GM23338 (cell line): ENCODE measurements around the gene PPP1R3E. TPM values are rescaled to one million over a fixed set of nuclear protein-coding genes. Genes with fewer than 3 reads are reported as not detected.

Experiments used
- ATAC-seq: fragments of 200-7000 bp; cut with Tn5 transposase; 3 replicates; pipeline ENCODE4 v1.9.1; 2020
- DNase-seq: peaks from one replicate; pipeline ENCODE4 v3.0.0-alpha.2; 2015; ENCODE audit warnings: low spot score
- H2AFZ ChIP-seq: fragments of 200-600 bp; sonication (generic); 2 replicates; pipeline ENCODE4 v1.8.0; 2016; ENCODE audit warnings: antibody characterized with exemption, mild to moderate bottlenecking, moderate library complexity
- H3F3A ChIP-seq: fragments of 200-600 bp; sonication (generic); replicated peaks from 2 replicates; pipeline ENCODE4 v1.8.0; 2017; ENCODE audit warnings: antibody characterized with exemption, mixed run types, low read depth
- H3K27ac ChIP-seq: fragments of 200-600 bp; sonication (generic); 2 replicates; pipeline ENCODE4 v1.6.1; 2016; ENCODE audit warnings: low read depth
- H3K27me3 ChIP-seq: fragments of 200-600 bp; sonication (generic); 2 replicates; pipeline ENCODE4 v1.8.0; 2016; ENCODE audit warnings: mild to moderate bottlenecking, mixed run types, moderate library complexity; ENCODE audit not compliant: insufficient read depth
- H3K36me3 ChIP-seq: fragments of 200-600 bp; sonication (generic); 2 replicates; pipeline ENCODE4 v1.8.0; 2016; ENCODE audit warnings: mild to moderate bottlenecking; ENCODE audit not compliant: insufficient read depth
- H3K4me1 ChIP-seq: fragments of 200-600 bp; sonication (generic); 2 replicates; pipeline ENCODE4 v1.8.0; 2016; ENCODE audit warnings: mild to moderate bottlenecking, moderate library complexity; ENCODE audit not compliant: insufficient read depth
- H3K4me2 ChIP-seq: fragments of 200-600 bp; sonication (generic); 2 replicates; pipeline ENCODE4 v1.7.1; 2017; ENCODE audit warnings: mixed run types
- H3K4me3 ChIP-seq: fragments of 200-600 bp; sonication (generic); 2 replicates; pipeline ENCODE4 v1.6.1; 2016; ENCODE audit warnings: mixed run types
- H3K79me2 ChIP-seq: fragments of 200-600 bp; sonication (generic); replicated peaks from 2 replicates; pipeline ENCODE4 v1.8.0; 2017; ENCODE audit warnings: mild to moderate bottlenecking; ENCODE audit not compliant: insufficient read depth
- H3K9me2 ChIP-seq: fragments of 200-600 bp; sonication (generic); 2 replicates; pipeline ENCODE4 v1.8.0; 2017; ENCODE audit not compliant: insufficient read depth
- H4K20me1 ChIP-seq: fragments of 200-600 bp; sonication (generic); replicated peaks from 2 replicates; pipeline ENCODE4 v1.8.0; 2017; ENCODE audit warnings: mild to moderate bottlenecking; ENCODE audit not compliant: insufficient read depth
- H3K27ac Mint-ChIP-seq: 2 replicates; pipeline ENCODE4 v1.8.0; 2020; ENCODE audit warnings: inconsistent platforms, mild to moderate bottlenecking, moderate library complexity, mixed read lengths
- H3K27me3 Mint-ChIP-seq: 3 replicates; pipeline ENCODE4 v1.8.0; 2022; ENCODE audit warnings: low read depth, mild to moderate bottlenecking, moderate library complexity, mixed read lengths, inconsistent platforms; ENCODE audit not compliant: insufficient read depth, poor library complexity
- H3K36me3 Mint-ChIP-seq: 3 replicates; pipeline ENCODE4 v1.8.0; 2021; ENCODE audit warnings: low read depth, mild to moderate bottlenecking, inconsistent platforms, moderate library complexity, mixed read lengths
- H3K4me1 Mint-ChIP-seq: 3 replicates; pipeline ENCODE4 v1.8.0; 2020; ENCODE audit warnings: mild to moderate bottlenecking, inconsistent platforms, mixed read lengths
- H3K4me3 Mint-ChIP-seq: 3 replicates; pipeline ENCODE4 v1.8.0; 2021; ENCODE audit warnings: moderate library complexity, mild to moderate bottlenecking, inconsistent platforms, mixed read lengths
- H3K9me3 Mint-ChIP-seq: 3 replicates; pipeline ENCODE4 v1.8.0; 2020; ENCODE audit warnings: moderate library complexity, mild to moderate bottlenecking, inconsistent platforms, mixed read lengths
- CREB1 ChIP-seq: fragments of 250-450 bp; sonication (Bioruptor Pico); IDR thresholded peaks from 2 replicates; pipeline ENCODE4 v1.5.0; 2020; ENCODE audit warnings: low read depth, mild to moderate bottlenecking, moderate library complexity
- EZH2 ChIP-seq: fragments of 200-600 bp; sonication (generic); IDR thresholded peaks from one replicate; pipeline ENCODE4 v1.8.0; 2017; ENCODE audit warnings: antibody characterized with exemption, mild to moderate bottlenecking, low read depth; ENCODE audit not compliant: unreplicated experiment
- EZH2phosphoT487 ChIP-seq: fragments of 200-600 bp; sonication (generic); IDR thresholded peaks from one replicate; pipeline ENCODE4 v1.8.1; 2018; ENCODE audit warnings: antibody characterized with exemption; ENCODE audit not compliant: unreplicated experiment
- JUNB ChIP-seq: IDR thresholded peaks from one replicate; pipeline ENCODE4 v1.6.1; 2016; ENCODE audit warnings: antibody characterized with exemption; ENCODE audit not compliant: unreplicated experiment
- NANOG ChIP-seq: IDR thresholded peaks from 2 replicates; pipeline ENCODE4 v1.6.1; 2016; ENCODE audit warnings: antibody characterized with exemption, borderline replicate concordance
- POLR2AphosphoS5 ChIP-seq: IDR thresholded peaks from 2 replicates; pipeline ENCODE4 v1.6.1; 2016; ENCODE audit warnings: antibody characterized with exemption, low read depth
- STAT1 ChIP-seq: IDR thresholded peaks from one replicate; pipeline ENCODE4 v1.6.1; 2016; ENCODE audit warnings: antibody characterized with exemption; ENCODE audit not compliant: unreplicated experiment
- ZNF114 ChIP-seq: fragments of 250-450 bp; sonication (Bioruptor Pico); IDR thresholded peaks from 2 replicates; pipeline ENCODE4 v1.5.0; 2020; ENCODE audit warnings: mild to moderate bottlenecking, moderate library complexity
- ZNF331 ChIP-seq: fragments of 250-450 bp; sonication (Bioruptor Pico); IDR thresholded peaks from 2 replicates; pipeline ENCODE4 v1.5.0; 2020; ENCODE audit warnings: low read depth, mild to moderate bottlenecking, moderate library complexity
- polyA plus RNA-seq: library from polyadenylated mRNA; unstranded; fragments of >200 nt; fragmentation: Nextera tagmentation; extraction: Ambion mirVana; gene quantifications from 2 replicates; pipeline ENCODE4 v1.2.1, GENCODE V29; 2016
- total RNA-seq: library from RNA; depleted of rRNA; stranded (reverse); fragments of >200 nt; shearing (Covaris generic); gene quantifications from 2 replicates; pipeline ENCODE4 v1.2.3, GENCODE V29; 2014
- TF ChIP-seq, protein P1 (sequence below): fragments of 250-450 bp; sonication (Bioruptor Pico); IDR thresholded peaks from 2 replicates; pipeline ENCODE4 v1.5.0; 2020; ENCODE audit warnings: mild to moderate bottlenecking, moderate library complexity
- TF ChIP-seq, protein P2 (sequence below): IDR thresholded peaks from one replicate; pipeline ENCODE4 v1.6.1; 2018; ENCODE audit warnings: antibody characterized with exemption; ENCODE audit not compliant: unreplicated experiment
- TF ChIP-seq, protein P3 (sequence below), 2 experiments: fragments of 200-600 bp in 1 of 2; sonication (generic) in 1 of 2; conservative IDR thresholded peaks; 2 replicates each; pipeline versions ENCODE4 v1.5.1 to v1.6.1; 2016 to 2017; ENCODE audit warnings: antibody characterized with exemption in 2 of 2, low read depth in 2 of 2, mild to moderate bottlenecking in 2 of 2, moderate library complexity in 1 of 2
- TF ChIP-seq, protein P4 (sequence below): IDR thresholded peaks from 2 replicates; pipeline ENCODE4 v1.6.1; 2016; ENCODE audit warnings: antibody characterized with exemption

PPP1R3E gene
- total and polyA plus RNA-seq, 2 experiments from 2014 or later, result 2.3 to 2.5 TPM

DNA sequence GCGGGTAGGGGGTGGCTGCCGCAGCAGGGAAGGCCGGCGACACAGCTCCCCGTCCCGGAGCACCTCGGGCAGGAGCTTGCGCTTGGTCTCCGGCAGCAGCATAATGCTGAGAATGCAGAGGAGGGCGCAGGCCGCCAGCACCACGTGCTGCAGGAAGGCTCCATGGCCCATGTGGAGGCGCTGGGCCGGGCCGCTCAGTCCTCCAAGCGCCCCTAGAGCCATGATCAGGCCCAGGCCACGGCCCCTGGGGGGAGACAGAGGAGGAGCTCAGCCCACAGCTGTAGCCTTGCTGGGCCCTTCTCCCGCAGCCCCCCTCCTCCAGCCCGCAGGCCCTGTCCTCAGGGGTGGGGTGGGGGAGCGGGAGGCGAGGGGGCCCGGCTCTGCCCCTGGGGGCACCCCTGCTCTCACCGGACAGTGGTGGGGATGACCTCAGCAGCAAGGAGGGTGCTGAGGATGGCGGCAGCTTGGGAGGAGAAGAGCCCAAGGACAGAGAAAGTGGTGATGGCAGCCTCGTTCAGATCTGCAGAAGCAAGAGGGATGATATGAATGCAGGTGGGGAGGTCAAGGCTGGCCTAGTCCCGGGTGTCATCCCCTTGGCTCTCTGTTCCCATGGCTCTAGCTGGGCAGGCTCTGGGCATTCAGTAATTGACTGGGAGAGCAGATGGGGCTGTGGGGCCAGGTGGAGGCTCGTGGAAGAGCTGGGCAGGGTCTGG, 44.2 kb upstream of the PPP1R3E start:
- Mint-ChIP-seq H3K27me3 (peaks cover 6% of the 10 kb centered on the region), H3K4me3 (no peak overlapping the region), H3K36me3 (peaks cover 9% of the 10 kb centered on the region), H3K27ac (no peak overlapping the region), H3K4me1 (peaks cover 17% of the 10 kb centered on the region), H3K9me3 (peaks cover 4% of the 10 kb centered on the region; the same call in 1 of the 3 replicates)
- Histone ChIP-seq H3K36me3 (no peaks in the 10 kb centered on the region), H3K27me3 (peaks cover 15% of the 10 kb centered on the region), H3K9me2 (no peaks in the 10 kb centered on the region), H2AFZ (peak overlapping the region; percentile 66; the same call in 1 of the 2 replicates), H3K27ac (no peak overlapping the region), H3K4me3 (0 out of 2 replicates have a peak overlapping the region, but pooled peaks have one; percentile 36), H4K20me1 (peaks cover 5% of the 10 kb centered on the region; the same call in 1 of the 2 replicates), H3F3A (peaks cover 6% of the 10 kb centered on the region; the same call in 1 of the 2 replicates), H3K4me2 (peak overlapping the region; percentile 70), H3K4me1 (peaks cover 15% of the 10 kb centered on the region), H3K79me2 (no peaks in the 10 kb centered on the region)
- DNase-seq, result peak; percentile 62
- TF ChIP-seq, protein P1, sequence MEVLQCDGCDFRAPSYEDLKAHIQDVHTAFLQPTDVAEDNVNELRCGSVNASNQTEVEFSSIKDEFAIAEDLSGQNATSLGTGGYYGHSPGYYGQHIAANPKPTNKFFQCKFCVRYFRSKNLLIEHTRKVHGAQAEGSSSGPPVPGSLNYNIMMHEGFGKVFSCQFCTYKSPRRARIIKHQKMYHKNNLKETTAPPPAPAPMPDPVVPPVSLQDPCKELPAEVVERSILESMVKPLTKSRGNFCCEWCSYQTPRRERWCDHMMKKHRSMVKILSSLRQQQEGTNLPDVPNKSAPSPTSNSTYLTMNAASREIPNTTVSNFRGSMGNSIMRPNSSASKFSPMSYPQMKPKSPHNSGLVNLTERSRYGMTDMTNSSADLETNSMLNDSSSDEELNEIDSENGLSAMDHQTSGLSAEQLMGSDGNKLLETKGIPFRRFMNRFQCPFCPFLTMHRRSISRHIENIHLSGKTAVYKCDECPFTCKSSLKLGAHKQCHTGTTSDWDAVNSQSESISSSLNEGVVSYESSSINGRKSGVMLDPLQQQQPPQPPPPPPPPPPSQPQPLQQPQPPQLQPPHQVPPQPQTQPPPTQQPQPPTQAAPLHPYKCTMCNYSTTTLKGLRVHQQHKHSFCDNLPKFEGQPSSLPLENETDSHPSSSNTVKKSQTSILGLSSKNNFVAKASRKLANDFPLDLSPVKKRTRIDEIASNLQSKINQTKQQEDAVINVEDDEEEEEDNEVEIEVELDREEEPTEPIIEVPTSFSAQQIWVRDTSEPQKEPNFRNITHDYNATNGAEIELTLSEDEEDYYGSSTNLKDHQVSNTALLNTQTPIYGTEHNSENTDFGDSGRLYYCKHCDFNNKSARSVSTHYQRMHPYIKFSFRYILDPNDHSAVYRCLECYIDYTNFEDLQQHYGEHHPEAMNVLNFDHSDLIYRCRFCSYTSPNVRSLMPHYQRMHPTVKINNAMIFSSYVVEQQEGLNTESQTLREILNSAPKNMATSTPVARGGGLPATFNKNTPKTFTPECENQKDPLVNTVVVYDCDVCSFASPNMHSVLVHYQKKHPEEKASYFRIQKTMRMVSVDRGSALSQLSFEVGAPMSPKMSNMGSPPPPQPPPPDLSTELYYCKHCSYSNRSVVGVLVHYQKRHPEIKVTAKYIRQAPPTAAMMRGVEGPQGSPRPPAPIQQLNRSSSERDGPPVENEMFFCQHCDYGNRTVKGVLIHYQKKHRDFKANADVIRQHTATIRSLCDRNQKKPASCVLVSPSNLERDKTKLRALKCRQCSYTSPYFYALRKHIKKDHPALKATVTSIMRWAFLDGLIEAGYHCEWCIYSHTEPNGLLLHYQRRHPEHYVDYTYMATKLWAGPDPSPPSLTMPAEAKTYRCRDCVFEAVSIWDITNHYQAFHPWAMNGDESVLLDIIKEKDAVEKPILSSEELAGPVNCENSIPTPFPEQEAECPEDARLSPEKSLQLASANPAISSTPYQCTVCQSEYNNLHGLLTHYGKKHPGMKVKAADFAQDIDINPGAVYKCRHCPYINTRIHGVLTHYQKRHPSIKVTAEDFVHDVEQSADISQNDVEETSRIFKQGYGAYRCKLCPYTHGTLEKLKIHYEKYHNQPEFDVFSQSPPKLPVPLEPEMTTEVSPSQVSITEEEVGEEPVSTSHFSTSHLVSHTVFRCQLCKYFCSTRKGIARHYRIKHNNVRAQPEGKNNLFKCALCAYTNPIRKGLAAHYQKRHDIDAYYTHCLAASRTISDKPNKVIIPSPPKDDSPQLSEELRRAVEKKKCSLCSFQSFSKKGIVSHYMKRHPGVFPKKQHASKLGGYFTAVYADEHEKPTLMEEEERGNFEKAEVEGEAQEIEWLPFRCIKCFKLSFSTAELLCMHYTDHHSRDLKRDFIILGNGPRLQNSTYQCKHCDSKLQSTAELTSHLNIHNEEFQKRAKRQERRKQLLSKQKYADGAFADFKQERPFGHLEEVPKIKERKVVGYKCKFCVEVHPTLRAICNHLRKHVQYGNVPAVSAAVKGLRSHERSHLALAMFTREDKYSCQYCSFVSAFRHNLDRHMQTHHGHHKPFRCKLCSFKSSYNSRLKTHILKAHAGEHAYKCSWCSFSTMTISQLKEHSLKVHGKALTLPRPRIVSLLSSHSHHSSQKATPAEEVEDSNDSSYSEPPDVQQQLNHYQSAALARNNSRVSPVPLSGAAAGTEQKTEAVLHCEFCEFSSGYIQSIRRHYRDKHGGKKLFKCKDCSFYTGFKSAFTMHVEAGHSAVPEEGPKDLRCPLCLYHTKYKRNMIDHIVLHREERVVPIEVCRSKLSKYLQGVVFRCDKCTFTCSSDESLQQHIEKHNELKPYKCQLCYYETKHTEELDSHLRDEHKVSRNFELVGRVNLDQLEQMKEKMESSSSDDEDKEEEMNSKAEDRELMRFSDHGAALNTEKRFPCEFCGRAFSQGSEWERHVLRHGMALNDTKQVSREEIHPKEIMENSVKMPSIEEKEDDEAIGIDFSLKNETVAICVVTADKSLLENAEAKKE (CRISPR knock-in tag), result no peak
- TF ChIP-seq ZNF331 (CRISPR knock-in tag) (no peak), JUNB (no peak), STAT1 (no peak), CREB1 (no peak), EZH2phosphoT487 (no peak), EZH2 (no peak), ZNF114 (no peak), NANOG (no peak), POLR2AphosphoS5 (no peak)
- TF ChIP-seq, protein P2, sequence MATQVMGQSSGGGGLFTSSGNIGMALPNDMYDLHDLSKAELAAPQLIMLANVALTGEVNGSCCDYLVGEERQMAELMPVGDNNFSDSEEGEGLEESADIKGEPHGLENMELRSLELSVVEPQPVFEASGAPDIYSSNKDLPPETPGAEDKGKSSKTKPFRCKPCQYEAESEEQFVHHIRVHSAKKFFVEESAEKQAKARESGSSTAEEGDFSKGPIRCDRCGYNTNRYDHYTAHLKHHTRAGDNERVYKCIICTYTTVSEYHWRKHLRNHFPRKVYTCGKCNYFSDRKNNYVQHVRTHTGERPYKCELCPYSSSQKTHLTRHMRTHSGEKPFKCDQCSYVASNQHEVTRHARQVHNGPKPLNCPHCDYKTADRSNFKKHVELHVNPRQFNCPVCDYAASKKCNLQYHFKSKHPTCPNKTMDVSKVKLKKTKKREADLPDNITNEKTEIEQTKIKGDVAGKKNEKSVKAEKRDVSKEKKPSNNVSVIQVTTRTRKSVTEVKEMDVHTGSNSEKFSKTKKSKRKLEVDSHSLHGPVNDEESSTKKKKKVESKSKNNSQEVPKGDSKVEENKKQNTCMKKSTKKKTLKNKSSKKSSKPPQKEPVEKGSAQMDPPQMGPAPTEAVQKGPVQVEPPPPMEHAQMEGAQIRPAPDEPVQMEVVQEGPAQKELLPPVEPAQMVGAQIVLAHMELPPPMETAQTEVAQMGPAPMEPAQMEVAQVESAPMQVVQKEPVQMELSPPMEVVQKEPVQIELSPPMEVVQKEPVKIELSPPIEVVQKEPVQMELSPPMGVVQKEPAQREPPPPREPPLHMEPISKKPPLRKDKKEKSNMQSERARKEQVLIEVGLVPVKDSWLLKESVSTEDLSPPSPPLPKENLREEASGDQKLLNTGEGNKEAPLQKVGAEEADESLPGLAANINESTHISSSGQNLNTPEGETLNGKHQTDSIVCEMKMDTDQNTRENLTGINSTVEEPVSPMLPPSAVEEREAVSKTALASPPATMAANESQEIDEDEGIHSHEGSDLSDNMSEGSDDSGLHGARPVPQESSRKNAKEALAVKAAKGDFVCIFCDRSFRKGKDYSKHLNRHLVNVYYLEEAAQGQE, result no peak
- TF ChIP-seq, protein P3, sequence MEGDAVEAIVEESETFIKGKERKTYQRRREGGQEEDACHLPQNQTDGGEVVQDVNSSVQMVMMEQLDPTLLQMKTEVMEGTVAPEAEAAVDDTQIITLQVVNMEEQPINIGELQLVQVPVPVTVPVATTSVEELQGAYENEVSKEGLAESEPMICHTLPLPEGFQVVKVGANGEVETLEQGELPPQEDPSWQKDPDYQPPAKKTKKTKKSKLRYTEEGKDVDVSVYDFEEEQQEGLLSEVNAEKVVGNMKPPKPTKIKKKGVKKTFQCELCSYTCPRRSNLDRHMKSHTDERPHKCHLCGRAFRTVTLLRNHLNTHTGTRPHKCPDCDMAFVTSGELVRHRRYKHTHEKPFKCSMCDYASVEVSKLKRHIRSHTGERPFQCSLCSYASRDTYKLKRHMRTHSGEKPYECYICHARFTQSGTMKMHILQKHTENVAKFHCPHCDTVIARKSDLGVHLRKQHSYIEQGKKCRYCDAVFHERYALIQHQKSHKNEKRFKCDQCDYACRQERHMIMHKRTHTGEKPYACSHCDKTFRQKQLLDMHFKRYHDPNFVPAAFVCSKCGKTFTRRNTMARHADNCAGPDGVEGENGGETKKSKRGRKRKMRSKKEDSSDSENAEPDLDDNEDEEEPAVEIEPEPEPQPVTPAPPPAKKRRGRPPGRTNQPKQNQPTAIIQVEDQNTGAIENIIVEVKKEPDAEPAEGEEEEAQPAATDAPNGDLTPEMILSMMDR (conservative IDR thresholded peaks at IDR 0.05; ENCODE audit: low read depth in 2 of 2), result no peak
- TF ChIP-seq, protein P4, sequence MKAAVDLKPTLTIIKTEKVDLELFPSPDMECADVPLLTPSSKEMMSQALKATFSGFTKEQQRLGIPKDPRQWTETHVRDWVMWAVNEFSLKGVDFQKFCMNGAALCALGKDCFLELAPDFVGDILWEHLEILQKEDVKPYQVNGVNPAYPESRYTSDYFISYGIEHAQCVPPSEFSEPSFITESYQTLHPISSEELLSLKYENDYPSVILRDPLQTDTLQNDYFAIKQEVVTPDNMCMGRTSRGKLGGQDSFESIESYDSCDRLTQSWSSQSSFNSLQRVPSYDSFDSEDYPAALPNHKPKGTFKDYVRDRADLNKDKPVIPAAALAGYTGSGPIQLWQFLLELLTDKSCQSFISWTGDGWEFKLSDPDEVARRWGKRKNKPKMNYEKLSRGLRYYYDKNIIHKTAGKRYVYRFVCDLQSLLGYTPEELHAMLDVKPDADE, result no peak
- ATAC-seq, result peak; percentile 84
